HG03457 (cell line): ENCODE measurements around the gene NECTIN2.
"Not testable (repeated sequence)": the region's sequence is repeated elsewhere in the genome, so short reads cannot be mapped to it uniquely, and the experiment has no call there.

ENCODE experiments used
- ATAC-seq: cut with Tn5 transposase; IDR thresholded peaks from one replicate; pipeline ENCODE4 v1.9.1; 2021; ENCODE audit warnings: moderate number of reproducible peaks; ENCODE audit not compliant: unreplicated experiment

The NECTIN2 gene

DNA sequence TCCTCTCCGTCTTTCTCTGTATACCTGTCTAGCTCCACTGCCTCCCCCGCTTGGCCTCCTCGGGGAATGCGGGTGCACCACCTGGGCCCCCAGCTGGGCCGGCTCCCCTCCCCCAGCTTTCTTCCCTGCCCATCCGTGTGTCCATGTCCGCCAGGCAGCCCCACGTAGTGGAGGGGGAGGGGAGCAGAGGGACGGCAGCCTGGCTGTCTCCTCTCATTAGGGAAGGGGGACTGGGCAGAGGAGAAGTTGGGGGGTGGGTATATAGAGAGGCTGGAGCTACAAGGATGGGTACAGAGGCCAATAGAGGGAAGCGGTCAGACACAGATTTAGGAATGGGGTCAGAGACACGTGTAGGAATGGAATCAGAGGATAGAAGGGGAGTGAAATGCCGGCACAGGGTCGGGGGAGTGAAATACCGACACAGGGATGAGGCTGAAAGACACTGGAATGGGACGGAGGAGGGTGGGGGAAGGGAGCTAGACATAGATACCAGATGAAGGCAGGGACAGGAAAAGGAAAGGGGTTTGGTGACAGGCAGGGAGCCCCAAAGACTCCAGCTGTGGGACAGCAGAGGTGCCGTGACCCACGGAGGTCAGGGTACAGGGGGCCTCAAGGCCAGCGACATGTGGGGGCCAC is 2.8 kb downstream of the NECTIN2 start:
- no peak for ATAC-seq

DNA sequence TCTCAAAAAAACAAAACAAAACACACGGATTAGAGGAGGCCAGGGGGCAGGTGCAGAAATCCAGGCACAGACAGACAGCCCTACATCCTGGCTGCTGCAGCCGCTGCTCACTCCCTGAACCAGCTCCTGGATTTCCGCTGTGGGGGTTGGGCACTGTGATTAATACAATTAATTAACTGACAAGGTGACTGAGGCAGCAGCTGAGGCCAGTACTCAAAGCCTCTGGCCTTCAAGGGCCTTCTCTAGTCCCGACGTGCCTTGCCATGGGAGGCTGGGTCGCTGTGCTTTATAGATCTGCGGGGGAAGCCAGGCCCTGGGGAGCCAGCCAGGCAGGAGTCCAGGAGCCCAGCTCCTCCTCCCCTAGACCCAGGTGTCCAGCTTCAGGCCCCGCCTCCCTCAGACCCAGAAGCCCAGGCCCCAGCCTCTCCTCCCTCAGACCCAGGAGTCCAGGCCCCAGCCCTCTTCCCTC is 4.6 kb downstream of the NECTIN2 start:
- no peak for ATAC-seq

DNA sequence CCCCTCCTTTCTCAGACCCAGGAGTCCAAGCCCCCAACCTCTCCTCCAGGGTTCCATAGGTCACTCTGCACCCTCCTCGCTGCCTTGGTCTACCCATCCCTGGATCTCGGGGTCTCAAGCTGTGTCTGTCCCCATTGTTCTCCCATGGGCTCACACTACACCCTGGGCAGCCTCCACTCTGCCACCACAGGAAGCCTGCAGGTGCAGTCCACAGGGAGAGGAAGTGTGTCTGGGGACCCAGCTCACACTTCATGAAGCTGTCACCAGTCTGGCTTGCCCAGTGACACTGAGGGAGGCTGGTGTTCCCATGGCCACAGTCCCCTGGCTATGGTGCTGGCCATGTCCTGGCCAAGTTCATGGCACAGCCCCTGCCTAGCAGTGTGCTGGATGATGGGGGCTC is 5.3 kb downstream of the NECTIN2 start:
- no peak for ATAC-seq

DNA sequence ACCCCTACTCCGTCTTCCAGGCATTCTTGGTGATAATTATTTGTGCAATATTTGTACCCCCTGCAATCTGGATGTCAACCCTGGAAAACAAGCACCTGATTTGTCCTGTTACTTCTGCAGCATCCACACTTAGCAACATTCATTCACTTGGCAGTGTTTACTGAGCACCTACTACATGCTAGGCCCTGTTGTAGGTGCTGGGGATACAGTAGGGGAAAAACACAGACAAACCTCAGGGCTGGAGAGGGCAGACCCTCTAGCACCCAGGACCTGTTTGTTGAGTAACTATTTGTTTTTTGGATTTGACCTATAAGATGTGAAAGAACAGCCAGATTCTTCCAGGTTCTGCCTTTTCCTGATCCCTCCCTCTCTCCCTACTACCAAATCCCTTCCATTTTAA is 9.5 kb downstream of the NECTIN2 start:
- ATAC-seq, result no peak

DNA sequence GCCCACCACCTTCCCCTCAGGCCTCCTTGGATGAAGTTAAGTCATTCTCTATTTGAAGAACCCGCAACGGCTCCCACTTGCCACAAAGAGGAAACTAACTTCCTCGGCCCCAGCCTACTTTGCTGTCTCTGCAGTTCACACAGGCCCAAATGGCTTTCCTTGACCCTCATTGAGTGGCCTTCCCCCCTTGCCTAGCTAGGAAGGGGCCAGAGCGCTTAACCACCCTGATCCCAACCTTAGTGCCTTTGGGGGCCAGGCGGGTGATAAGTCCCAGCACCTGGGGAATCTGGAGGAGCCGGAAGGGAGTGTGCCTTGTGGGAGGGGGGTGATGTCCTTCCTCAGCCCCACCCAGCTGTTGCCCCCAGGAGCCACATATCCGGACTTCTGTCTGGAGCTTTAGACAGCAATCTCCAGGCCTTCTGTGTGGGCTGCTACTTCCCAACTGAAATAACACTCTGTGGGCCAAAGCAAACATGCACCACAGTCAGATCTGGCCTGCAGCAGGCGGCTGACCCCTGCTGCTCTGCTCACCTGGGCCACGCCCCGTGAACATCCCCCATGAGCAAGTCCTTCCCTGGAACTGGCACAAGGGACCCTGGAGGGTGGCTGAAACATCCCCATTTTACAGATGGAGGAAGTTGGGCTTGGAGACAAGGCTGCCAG is 10.5 kb downstream of the NECTIN2 start:
- ATAC-seq, result no peak

DNA sequence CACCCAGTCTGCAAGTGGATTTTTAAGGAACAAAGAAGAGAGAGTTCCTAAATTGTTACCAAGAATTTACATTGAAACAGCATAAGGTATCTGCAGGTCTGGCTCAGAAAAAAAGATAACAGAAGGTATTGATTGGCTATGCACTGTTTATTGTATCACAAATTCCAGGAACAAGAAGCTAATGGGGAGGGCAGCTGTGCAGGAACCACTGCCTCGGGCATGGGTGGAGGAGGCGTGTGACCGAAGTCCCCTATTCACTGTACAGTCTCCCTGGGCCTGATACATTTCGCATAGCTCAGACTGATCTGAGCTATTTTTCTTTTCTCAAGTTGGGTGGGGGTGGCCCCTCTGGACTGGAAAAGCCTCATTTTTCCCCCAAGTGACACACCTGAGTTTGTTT is 11.7 kb downstream of the NECTIN2 start:
- no peak for ATAC-seq

DNA sequence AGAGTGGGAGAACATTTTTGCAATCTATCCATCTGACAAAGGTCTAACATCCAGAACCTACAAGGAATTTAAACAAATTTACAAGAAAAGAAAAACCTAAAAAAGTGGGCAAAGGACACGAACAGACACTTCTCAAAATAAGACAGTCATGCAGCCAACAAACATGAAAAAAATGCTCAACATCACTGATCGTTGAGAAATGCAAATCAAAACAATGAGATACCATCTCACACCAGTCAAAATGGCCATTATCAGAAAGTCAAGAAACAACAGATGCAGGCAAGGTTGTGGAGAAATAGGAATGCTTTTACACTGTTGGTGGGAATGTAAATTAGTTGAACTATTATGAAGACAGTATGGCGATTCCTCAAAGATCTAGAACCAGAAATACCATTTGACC is 15.5 kb downstream of the NECTIN2 start:
- not testable (repeated sequence) for ATAC-seq

DNA sequence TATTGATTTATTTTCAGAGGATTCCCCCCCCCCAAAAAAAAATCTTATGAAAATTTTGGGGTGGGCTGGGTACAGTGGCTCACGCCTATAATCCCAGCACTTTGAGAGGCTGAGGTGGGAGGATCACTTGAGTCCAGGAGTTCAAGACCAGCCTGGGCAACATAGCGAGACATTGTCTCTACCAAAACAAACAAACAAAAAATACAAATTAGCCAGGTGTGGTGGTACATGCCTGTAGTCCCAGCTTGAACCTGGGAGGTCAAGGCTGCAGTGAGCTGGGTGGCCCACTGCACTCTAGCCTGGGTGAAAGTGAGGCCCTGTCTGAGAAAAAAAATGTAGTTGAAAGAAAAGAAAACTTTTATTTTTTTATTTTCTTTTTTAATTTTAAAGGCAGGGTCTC is 17.9 kb downstream of the NECTIN2 start:
- no peak for ATAC-seq

DNA sequence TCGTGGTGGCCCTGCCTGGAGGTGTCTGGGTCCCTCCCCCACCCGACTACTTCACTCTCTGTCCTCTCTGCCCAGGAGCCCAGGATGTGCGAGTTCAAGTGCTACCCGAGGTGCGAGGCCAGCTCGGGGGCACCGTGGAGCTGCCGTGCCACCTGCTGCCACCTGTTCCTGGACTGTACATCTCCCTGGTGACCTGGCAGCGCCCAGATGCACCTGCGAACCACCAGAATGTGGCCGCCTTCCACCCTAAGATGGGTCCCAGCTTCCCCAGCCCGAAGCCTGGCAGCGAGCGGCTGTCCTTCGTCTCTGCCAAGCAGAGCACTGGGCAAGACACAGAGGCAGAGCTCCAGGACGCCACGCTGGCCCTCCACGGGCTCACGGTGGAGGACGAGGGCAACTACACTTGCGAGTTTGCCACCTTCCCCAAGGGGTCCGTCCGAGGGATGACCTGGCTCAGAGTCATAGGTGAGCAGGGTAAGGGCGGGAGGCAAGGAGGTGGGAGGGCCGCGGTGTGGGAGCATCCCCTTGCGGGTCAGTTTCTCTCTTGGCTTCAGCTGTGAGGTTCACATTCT is 19.2 kb downstream of the NECTIN2 start:
- ATAC-seq, result no peak

DNA sequence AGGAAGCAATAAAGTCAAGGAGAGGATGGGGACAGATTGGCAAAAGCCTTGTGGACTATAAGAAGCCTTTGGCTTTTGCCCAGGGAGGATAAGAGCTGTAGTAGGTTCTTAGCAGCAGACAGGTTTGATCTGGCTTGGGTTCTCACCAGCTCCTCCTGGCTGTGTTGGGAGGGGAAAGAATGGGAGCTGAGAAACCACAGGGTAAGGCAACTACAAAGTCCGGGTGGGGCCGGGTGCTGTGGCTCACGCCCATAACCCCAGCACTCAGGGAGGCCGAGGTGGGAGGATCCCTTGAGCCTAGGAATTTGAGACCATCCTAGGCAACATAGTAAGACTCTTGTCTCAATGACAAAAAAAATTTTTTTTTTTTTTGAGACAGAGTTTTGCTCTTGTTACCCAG is 20.6 kb downstream of the NECTIN2 start:
- no peak for ATAC-seq

DNA sequence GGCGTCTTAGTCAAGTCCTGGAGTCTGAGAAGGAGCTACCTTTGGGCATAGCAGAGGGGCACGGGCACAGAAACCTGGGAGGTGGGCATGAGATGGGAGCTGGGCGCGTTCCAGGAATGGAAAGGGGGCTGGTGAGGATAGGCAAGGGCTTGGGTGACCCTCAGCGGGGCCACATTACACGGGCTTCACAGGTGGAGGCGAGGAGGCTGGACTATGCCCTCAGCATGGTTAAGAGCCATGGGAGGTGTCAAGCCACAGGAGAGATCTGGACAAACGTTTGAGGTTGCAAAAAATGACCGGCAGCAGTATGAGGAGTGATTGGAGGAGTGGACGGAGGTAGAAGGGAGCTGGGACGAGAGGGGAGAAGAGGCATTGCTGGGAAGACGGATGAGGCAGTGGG is 21.5 kb downstream of the NECTIN2 start:
- ATAC-seq, result no peak

DNA sequence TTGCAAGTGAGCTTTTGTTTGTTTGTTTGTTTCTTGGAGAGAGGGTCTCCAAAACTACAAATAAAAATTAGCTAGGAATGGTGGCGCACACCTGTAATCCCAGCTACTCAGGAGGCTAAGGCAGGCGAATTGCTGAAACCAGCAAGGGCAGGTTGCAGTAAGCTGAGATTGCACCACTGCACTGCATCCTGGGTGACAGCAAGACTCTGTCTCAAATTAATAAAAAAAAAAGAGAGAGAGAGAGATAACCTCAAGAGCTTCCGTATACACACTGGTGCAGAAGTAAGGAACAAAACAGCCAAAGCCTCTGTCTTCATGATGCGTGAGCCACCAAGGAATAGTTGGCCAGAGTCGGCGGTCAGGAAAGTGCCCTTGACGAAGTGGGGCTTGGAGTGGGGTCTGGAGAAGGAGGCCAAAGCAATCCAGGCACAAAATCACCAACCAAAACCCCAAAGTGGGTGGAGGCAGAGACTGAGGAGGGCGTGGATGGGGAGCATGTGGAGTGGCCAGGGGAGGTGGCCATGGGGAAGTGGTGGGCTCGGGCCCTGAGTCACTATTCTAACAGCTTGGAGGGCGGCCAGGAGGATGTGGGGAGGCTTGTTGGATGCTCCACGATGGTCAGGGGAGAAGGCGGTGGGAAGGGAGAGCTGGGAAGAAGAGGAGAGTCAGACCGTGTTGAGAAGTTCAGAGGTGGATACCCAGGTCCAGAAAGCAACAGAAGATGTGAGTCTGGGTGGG is 23.8 kb downstream of the NECTIN2 start:
- ATAC-seq, result no peak

DNA sequence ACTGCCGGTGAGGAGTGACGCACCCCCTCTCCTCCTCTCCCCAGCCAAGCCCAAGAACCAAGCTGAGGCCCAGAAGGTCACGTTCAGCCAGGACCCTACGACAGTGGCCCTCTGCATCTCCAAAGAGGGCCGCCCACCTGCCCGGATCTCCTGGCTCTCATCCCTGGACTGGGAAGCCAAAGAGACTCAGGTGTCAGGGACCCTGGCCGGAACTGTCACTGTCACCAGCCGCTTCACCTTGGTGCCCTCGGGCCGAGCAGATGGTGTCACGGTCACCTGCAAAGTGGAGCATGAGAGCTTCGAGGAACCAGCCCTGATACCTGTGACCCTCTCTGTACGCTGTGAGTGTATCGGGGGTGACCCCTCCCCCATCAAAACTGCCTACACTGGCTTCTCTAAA is 25.7 kb downstream of the NECTIN2 start:
- no peak for ATAC-seq

DNA sequence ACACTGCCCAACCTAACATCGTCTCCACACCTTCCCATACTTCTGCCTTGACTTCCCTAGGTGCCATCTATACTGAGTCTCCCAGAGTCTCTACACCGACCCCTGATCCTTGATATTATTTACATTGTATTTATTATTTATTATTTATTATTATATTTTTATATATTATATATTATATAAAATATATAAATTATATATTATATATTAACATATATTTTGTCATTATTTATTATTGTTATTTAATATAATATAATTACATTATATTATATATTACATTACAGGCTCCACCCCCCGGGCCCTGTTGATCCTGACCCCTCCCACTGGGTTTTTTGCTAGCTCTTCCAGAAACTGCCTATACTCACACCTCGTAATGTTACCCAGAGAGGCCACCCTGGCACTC is 26.6 kb downstream of the NECTIN2 start:
- no peak for ATAC-seq

DNA sequence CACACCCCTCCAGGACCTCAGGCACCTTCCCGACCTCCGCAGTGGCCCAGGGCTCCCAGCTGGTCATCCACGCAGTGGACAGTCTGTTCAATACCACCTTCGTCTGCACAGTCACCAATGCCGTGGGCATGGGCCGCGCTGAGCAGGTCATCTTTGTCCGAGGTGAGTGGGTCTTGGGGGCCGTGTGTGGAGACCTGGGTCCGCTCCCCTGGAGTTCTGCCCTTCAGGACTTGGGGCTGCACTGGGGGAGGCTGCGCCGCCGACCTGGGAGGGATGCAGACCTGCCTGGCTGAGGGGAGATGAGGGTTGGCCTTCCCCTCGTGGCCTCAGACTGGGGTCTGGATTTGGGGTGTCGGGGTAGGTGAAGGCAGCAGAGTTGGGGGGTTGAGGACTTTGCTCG is 28.2 kb downstream of the NECTIN2 start:
- no peak for ATAC-seq

DNA sequence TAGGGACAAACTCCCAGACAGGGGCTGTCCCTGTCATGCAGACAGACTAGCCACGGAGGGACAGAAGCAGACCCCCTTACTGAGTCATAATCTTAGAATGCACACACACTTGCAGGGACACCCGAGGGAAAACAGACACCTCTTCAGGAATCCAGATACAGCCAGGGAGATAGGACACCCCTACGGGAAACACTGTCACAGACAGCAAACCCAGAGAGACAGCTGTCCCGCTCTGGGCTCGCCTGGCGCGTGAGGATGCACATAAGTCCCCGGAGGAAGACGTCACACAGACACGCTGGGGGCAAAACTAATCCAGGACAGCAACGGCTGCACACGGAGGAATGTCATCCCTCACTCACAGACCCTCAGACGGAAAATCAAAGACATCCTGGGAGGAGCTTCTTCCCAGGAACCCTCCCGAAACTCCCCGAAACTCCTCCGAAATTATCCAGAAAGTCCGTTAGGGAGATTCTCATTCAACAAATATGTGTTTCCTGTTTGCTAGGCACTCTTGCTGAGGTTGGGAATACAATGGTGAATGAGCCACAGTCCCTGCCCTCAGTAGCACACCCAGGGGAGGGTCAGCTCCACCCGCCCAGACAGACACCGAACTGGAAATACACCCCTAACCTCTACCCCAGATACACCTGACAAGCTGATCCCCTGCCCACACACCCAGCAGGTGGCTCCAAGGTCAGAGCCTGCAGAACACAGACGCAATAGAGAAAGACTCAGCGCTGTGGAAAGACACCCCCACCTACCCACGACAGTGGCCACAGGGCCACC is 29.8 kb downstream of the NECTIN2 start:
- ATAC-seq, result no peak

DNA sequence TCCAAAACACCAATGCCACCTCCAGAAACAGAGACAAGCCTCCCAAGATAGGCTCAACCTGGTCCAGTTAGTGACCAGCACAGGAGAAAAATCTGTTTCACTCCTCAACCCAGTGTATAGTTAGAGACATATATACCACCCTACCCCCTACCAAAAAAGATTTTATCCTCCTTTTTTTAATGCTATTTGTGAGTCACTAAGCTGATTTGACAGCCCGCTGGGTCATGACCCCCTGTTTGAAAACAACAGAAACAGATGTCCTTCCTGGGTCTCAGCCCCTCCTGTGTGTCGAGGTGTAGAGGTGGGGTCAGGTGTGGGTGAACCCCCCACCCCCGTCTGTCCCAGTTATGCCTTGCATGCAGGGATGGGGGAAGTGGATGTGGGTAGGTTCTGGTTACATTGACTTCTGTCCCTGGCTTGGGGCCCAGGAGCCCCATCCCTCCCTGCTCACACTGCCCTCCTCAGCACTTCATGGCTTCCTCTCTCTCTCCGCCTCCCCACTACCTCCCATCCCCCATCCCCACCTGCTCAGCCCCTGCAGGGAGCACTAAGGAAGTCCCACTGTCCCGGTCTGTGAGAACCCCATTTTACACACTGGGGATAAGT is 30.9 kb downstream of the NECTIN2 start:
- no peak for ATAC-seq

DNA sequence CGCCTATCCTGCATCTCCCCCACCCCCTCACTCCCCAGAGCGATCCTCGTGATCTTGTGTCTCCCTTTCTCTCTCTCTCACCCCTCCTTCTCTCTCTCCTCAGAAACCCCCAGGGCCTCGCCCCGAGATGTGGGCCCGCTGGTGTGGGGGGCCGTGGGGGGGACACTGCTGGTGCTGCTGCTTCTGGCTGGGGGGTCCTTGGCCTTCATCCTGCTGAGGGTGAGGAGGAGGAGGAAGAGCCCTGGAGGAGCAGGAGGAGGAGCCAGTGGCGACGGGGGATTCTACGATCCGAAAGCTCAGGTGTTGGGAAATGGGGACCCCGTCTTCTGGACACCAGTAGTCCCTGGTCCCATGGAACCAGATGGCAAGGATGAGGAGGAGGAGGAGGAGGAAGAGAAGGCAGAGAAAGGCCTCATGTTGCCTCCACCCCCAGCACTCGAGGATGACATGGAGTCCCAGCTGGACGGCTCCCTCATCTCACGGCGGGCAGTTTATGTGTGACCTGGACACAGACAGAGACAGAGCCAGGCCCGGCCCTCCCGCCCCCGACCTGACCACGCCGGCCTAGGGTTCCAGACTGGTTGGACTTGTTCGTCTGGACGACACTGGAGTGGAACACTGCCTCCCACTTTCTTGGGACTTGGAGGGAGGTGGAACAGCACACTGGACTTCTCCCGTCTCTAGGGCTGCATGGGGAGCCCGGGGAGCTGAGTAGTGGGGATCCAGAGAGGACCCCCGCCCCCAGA is 32.2 kb downstream of the NECTIN2 start:
- no peak for ATAC-seq

DNA sequence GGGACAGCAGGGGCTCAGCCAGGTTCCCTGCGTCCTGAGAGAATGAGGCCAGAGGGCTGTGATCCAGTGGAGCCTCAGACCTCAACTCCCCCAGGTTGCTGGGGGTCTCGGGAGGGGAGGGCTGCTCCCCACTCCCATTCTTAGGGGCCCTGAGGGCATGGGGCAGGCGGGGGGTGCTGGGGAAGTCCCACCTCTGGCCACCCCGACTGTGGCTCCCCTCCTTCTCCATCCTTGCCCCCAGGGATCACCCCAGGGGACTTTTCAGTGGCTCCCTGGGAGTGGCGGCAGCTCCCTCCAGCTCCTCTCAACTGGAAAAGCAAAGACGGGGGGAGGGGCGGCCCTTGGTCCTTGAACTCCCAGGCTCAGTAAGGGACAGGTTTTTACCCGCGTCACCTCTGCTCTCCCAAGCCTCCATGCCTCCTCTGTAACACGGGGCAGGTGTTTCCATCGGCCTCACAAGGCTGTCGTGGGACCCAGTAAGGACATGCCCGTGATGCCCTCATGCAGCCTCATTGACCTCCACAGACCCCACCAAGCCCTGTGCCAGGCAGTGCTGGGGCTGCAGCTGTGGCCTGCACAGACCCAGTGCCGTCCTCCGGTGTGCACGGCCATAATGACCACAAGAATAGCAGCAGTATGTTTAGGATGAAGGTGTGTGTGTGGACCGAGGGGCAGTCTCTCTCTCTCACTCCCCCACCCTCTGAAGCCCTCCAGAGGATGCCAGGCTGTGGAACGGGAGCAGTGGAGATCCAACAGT is 33.4 kb downstream of the NECTIN2 start:
- no peak for ATAC-seq
